IMR-90 (cell line): ENCODE measurements around the gene GAREM1.

Experiments
- CTCF ChIP-seq: conservative IDR thresholded peaks from 2 replicates; pipeline ENCODE4 v1.5.1; 2012; ENCODE audit warnings: mild to moderate bottlenecking, low read depth, low read length, improper control_type of control experiment
- ELK1 ChIP-seq: fragments of 150-350 bp; IDR thresholded peaks from 2 replicates; pipeline ENCODE4 v1.6.1; 2016; ENCODE audit warnings: low read depth, mild to moderate bottlenecking, low read length, moderate library complexity, borderline replicate concordance
- POLR2A ChIP-seq: IDR thresholded peaks from 2 replicates; pipeline ENCODE4 v1.6.1; 2012; ENCODE audit warnings: mild to moderate bottlenecking, low read depth, low read length
- RFX5 ChIP-seq: IDR thresholded peaks from 2 replicates; pipeline ENCODE4 v1.8.0; 2012; ENCODE audit warnings: low read depth, mild to moderate bottlenecking, low read length, moderate library complexity
- USF2 ChIP-seq: fragments of 150-350 bp; IDR thresholded peaks from 2 replicates; pipeline ENCODE4 v1.6.1; 2017; ENCODE audit warnings: mild to moderate bottlenecking, antibody characterized with exemption, low read length, low read depth

GRCh38 chr18:32354518-32354917 lies 116.2 kb downstream of the GAREM1 start:
- TF ChIP-seq CTCF (no peak), POLR2A (no peak), USF2 (no peak), ELK1 (no peak), RFX5 (no peak)
